Fibroblast of skin of left biceps (primary cell): ENCODE data around the gene RHO.
A peak's percentile ranks its signal among the peaks of the same experiment; 100 is the strongest.
"Not testable (repeated sequence)": the region's sequence is repeated elsewhere in the genome, so short reads cannot be mapped to it uniquely, and the experiment has no call there.

Experiments
- DNase-seq, 2 experiments: peaks; one replicate each; pipeline ENCODE4 v3.0.0-alpha.2; 2013; ENCODE audit warnings: low read depth in 2 of 2

RHO gene

DNA sequence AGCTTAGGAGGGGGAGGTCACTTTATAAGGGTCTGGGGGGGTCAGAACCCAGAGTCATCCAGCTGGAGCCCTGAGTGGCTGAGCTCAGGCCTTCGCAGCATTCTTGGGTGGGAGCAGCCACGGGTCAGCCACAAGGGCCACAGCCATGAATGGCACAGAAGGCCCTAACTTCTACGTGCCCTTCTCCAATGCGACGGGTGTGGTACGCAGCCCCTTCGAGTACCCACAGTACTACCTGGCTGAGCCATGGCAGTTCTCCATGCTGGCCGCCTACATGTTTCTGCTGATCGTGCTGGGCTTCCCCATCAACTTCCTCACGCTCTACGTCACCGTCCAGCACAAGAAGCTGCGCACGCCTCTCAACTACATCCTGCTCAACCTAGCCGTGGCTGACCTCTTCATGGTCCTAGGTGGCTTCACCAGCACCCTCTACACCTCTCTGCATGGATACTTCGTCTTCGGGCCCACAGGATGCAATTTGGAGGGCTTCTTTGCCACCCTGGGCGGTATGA, at the start of gene RHO:
Gene RHO (plus strand): TSS at position 51 of the 512 bp plus-strand sequence. CDS start 95 bp downstream, at position 146.
- DNase-seq, result no peak

DNA sequence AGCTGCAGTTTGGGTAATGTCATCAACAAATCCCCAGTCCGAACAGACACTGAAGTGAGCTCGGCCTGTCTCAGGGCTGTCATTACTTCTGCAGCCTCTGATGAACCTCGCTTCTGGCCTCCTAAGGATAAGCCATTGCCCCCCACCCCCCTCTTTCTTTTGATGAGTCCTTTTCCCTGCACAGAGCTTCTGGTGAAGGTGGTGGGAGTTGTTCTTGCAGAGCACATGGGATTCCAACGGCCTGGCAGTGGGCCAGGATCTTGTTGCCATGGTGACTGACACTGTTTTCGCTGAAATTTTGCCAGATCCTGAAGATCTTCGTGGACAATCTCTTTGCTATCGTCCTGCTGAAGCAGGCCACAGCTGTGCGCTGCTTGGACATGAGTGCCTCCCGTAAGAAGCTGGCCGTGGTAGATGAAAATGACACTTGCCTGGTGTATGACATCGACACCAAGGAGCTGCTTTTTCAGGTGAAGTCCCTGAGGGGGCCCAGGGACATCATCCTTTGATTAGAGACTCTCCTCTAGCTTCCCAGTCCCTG, 47.1 kb upstream of the RHO start:
- DNase-seq, result not testable (repeated sequence)

GRCh38 chr3:129481766-129482332, 46.6 kb upstream of the RHO start:
- DNase-seq, result no peak

DNA sequence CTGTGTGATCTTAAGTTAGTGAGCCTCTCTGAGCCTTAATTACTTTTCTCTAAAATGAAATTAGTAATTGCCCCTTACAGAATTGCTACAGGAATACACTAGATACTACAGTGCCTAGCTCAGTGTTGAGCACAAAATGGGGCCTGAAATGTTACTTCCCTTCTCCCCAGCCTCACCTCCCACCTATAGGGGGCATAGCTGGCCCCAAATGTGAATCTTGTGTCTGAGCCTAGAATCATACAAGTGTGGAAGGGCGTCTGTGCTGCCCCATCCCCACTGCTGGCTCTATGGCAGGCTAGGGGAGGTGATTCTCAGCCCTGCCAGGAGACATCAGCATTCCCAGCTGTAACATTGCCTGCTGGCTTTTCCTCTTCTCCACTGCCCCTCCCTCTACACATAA, 45.7 kb upstream of the RHO start:
- DNase-seq, result no peak

- DNase-seq, result no peak
Observed at GRCh38 chr3:129483870-129484269, 44.6 kb upstream of the RHO start.

- DNase-seq, result not testable (repeated sequence)
Observed at GRCh38 chr3:129485146-129485545, 43.3 kb upstream of the RHO start.

- peak; percentile 61 to 65 for DNase-seq
Observed at GRCh38 chr3:129485721-129486663, 42.4 kb upstream of the RHO start.

DNA sequence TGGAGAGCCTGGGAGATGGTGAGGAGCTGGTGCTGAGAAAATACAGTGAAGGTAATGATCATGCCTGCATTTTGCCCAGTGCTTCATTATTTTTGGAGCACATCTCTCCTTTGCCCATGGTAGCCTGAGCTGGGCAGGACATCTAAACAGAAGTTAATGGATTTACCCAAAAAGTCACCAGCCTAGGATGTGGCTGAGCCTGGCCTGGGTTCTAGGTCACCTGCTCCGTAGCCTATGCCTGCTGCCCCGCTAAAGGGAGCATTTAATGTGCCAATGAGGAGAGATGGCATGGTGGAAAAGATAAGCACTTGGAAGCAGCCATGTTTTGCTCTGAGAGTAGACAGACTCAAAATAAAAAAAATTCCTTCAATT, 41.8 kb upstream of the RHO start:
- no peak for DNase-seq

GRCh38 chr3:129487183-129487867, 41.1 kb upstream of the RHO start:
- no peak for DNase-seq

GRCh38 chr3:129487868-129488335, 40.5 kb upstream of the RHO start:
- not testable (repeated sequence) for DNase-seq

- not testable (repeated sequence) for DNase-seq
Observed at GRCh38 chr3:129489258-129489657, 39.2 kb upstream of the RHO start.

DNA sequence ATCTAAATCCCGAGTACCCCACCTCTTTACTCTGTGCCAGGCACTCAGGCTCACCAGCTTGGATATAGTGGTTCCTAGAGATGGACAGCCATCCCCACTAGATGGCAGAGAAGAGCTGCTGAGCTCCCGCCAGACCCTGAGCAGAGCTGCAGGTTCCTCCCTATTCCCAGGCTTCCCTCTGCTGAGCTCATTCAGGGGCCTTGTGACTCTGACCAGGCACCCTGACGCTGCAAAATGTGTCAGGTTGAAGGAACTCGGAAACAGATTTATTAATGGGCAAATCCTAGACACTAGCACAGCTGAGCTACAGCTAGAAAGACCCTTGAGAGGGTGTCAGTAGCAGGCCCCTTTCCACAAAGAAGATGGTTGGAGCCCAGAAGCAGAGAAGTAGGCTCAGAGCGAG, 38.2 kb upstream of the RHO start:
- DNase-seq, result peak; percentile 37 to 40

DNA sequence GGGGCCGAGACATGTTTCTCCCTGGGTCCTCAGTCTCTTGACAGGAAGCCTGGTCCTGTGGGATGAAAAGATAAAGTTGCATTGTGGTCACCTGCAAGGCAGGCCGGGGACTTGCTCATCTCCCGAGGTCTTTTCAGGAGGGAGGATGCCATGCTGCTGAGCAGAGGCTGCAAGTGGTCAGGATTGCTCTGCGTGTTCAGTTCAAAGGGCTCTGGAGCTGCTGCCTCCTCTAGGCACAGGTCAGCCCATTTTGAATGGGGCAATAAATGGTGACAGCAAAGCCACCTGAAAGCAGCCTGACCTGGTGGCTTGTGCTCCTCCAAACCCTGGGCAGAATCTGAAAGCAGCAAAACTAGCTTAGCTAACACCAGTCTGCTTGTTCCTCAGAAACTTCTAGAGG, 37.4 kb upstream of the RHO start:
- DNase-seq, result not testable (repeated sequence)

- DNase-seq, result no peak
Observed at GRCh38 chr3:129491794-129492193, 36.6 kb upstream of the RHO start.

GRCh38 chr3:129492691-129493090, 35.7 kb upstream of the RHO start:
- DNase-seq, result no peak

GRCh38 chr3:129493206-129493605, 35.2 kb upstream of the RHO start:
- no peak for DNase-seq

DNA sequence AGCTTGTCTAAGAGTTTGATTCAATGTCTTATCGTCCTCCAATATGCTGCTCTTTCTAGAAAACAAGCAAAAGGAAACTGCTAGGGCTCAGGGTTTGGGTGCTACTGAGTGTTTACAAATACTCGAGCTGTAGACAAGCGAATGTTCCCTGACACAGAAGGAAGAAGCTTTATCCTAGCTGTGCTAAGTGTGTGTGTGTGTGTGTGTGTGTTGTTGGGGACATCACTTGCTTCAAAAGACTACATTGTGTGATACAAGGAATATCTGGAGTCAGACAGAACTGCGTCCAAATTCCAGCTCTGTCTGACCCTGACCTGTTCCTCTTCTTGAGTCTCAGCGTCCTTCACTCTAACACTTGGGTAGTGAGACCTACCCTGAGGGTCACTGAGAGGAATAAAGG, 33.9 kb upstream of the RHO start:
- not testable (repeated sequence) for DNase-seq

GRCh38 chr3:129495006-129495639, 33.3 kb upstream of the RHO start:
- peak in 1 of 2 experiments; percentile 23 for DNase-seq

GRCh38 chr3:129497876-129498275, 30.6 kb upstream of the RHO start:
- not testable (repeated sequence) for DNase-seq

- not testable (repeated sequence) for DNase-seq
Observed at GRCh38 chr3:129498603-129499488, 29.6 kb upstream of the RHO start.
